ENCODE data around the gene GTPBP6. TPM values are rescaled to one million over a fixed set of nuclear protein-coding genes. Genes with fewer than 3 reads are reported as not detected.

Gene GTPBP6
- total and polyA plus RNA-seq, 2 experiments from 2014 or later, result 41.4 to 66.8 TPM

DNA sequence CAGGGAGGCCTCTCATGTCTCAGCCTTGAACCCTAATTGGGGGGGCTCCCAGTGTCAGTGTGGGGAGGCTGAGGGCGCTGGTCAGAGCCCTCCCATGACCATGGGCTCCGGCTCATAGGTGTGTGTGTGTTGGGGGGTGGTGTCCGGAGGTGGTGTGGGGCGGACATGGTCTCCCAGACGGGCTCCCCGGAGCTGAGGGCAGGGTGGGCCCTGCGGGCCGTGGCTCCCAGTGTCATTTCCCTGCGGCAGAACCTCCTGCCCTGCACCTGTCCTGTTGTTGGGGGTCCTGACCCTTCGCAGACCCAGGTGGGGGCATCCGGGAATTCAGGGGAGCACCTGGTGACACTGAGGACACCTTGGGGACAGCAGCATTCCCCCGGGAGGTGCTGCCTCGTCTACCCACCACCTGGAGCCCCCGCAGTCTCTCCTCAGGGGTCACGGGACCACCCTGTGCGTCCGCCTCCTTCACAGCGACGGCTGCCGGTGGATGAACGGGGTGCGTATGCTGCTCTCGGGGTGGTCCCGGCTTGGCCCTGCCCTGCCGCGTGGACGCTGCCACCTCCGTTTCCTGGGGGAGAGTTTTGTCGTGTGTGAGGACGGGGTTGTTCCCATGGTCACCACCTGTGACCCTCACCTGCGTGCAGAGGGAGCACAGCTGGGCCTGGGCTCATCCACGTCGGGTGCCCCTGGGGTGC is 14.5 kb upstream of the GTPBP6 start:
- no peak overlapping the region for H3K4me3 ChIP-seq
- H3K27ac Mint-ChIP-seq, result no peak overlapping the region

More for the DNA sequence above, 14.5 kb upstream of the GTPBP6 start:
- DNase-seq (ENCODE audit: low spot score) (no peak), ATAC-seq (no peak)
- Histone ChIP-seq H3K27ac (ENCODE audit: low read depth) (no peak overlapping the region), H4K20me1 (replicated peaks; ENCODE audit: insufficient read depth) (no peaks in the 10 kb centered on the region), H3K9me2 (ENCODE audit: insufficient read depth) (no peaks in the 10 kb centered on the region), H3K79me2 (replicated peaks; ENCODE audit: insufficient read depth) (0 out of 2 replicates have a peak, but pooled peaks cover 2% of the 10 kb centered on the region), H3K27me3 (ENCODE audit: insufficient read depth) (0 out of 2 replicates have a peak, but pooled peaks cover 2% of the 10 kb centered on the region), H3K36me3 (ENCODE audit: insufficient read depth) (no peaks in the 10 kb centered on the region), H3K4me1 (ENCODE audit: insufficient read depth) (no peaks in the 10 kb centered on the region), H2AFZ (no peak overlapping the region), H3K4me2 (no peak overlapping the region), H3F3A (replicated peaks; ENCODE audit: low read depth) (no peaks in the 10 kb centered on the region)
- Mint-ChIP-seq H3K4me3 (no peak overlapping the region), H3K9me3 (peaks cover 26% of the 10 kb centered on the region), H3K27me3 (ENCODE audit: insufficient read depth, low read depth, poor library complexity) (peaks cover 20% of the 10 kb centered on the region), H3K36me3 (ENCODE audit: low read depth) (peaks cover 25% of the 10 kb centered on the region), H3K4me1 (peaks cover 3% of the 10 kb centered on the region; the same call in 1 of the 3 replicates)
- TF ChIP-seq REST (IDR thresholded peaks at IDR 0.05; ENCODE audit: unreplicated experiment), result no peak
- no peak for TF ChIP-seq ZNF331 (CRISPR knock-in tag; IDR thresholded peaks at IDR 0.05; ENCODE audit: low read depth)
- no peak for TF ChIP-seq JUNB (IDR thresholded peaks at IDR 0.05; ENCODE audit: unreplicated experiment)
- no peak for TF ChIP-seq NANOG (IDR thresholded peaks at IDR 0.05; ENCODE audit: borderline replicate concordance)
- no peak for TF ChIP-seq ETS1 (IDR thresholded peaks at IDR 0.05)
- no peak for TF ChIP-seq CREB1 (CRISPR knock-in tag; IDR thresholded peaks at IDR 0.05; ENCODE audit: low read depth)
